ENCODE data around the gene OLFML2A. TPM values are rescaled to one million over a fixed set of nuclear protein-coding genes. Genes with fewer than 3 reads are reported as not detected.
A peak's percentile ranks its signal among the peaks of the same experiment; 100 is the strongest.

Gene OLFML2A
- polyA plus RNA-seq, 1 donor from 2014 or later, result 0.20 TPM

- Mint-ChIP-seq H3K36me3 (no peaks in the 10 kb centered on the region), H3K27me3 (no peaks in the 10 kb centered on the region), H3K4me3 (peak overlapping the region; percentile 63 to 96 (median 80)), H3K4me1 (peaks cover 12 to 30% (median 27%) of the 10 kb centered on the region in 3 donors), H3K9me3 (no peaks in the 10 kb centered on the region), H3K27ac (peak overlapping the region in 1 of 3 donors; percentile 83)
Observed at GRCh38 chr9:124863371-124863871, 86.5 kb downstream of the OLFML2A start.

Other genes starting within 250 kb of the OLFML2A start
- 0.03 TPM for gene NR6A1, start 5.8 kb upstream of the OLFML2A start, polyA plus RNA-seq
- gene WDR38, start 76.3 kb downstream of the OLFML2A start, polyA plus RNA-seq, result not detected
- gene RPL35, start 84.8 kb downstream of the OLFML2A start, polyA plus RNA-seq, result 2,381 TPM
- 92.7 TPM for gene ARPC5L, start 85.0 kb downstream of the OLFML2A start, polyA plus RNA-seq
- gene GOLGA1, start 163.9 kb downstream of the OLFML2A start, polyA plus RNA-seq, result 10.3 TPM